CD4-positive, alpha-beta T cell (primary cell): ENCODE measurements around the gene KCNF1. TPM values are rescaled to one million over a fixed set of nuclear protein-coding genes. Genes with fewer than 3 reads are reported as not detected.

ENCODE experiments used
- ATAC-seq: fragments of 200-7000 bp; cut with Tn5 transposase; one replicate; pipeline ENCODE4 v1.10.0; 2022; ENCODE audit warnings: mild to moderate bottlenecking; ENCODE audit not compliant: poor library complexity
- CTCF ChIA-PET: fragments of 350-600 bp; sonication (Branson Sonifier 250); formaldehyde crosslinking; loops from one replicate; lab custom pipeline; 2021; ENCODE audit warnings: antibody characterized with exemption, inconsistent platforms; lab: Charles Lee
- POLR2A ChIA-PET: fragments of 350-600 bp; sonication (Branson Sonifier 250); formaldehyde crosslinking; loops from one replicate; lab custom pipeline; 2021; ENCODE audit warnings: antibody characterized with exemption, inconsistent platforms; lab: Charles Lee
- DNase-seq, 14 experiments: peaks; one replicate each; pipeline ENCODE4 v3.0.0-alpha.2; 2013 to 2020; ENCODE audit warnings: mixed read lengths in 2 of 14
- H3K27ac ChIP-seq, 2 donors: one replicate each; pipeline versions ENCODE4 v1.5.1 to v1.7.0; 2013; ENCODE audit warnings: low read length in 2 of 2, low read depth in 1 of 2, mild to moderate bottlenecking in 1 of 2
- H3K27me3 ChIP-seq, 2 experiments: 1 replicate in 1 of 2; 2 replicates in 1 of 2; pipeline versions ENCODE4 v1.6.1 to v1.7.0; 2013; ENCODE audit warnings: low read length in 2 of 2, control low read depth in 1 of 2, mild to moderate bottlenecking in 1 of 2, moderate library complexity in 1 of 2; ENCODE audit not compliant: insufficient read depth in 2 of 2, control insufficient read depth in 1 of 2
- H3K36me3 ChIP-seq: one replicate; pipeline ENCODE4 v1.6.1; 2013; ENCODE audit warnings: low read length, control low read depth; ENCODE audit not compliant: insufficient read depth
- H3K4me1 ChIP-seq: one replicate; pipeline ENCODE4 v1.6.1; 2013; ENCODE audit warnings: low read length, control low read depth; ENCODE audit not compliant: insufficient read depth
- H3K4me3 ChIP-seq: one replicate; pipeline ENCODE4 v1.5.1; 2013; ENCODE audit warnings: mild to moderate bottlenecking, low read length, moderate library complexity
- H3K9me3 ChIP-seq, 2 experiments: 1 replicate in 1 of 2; 2 replicates in 1 of 2; pipeline versions ENCODE4 v1.6.1 to v1.7.0; 2013; ENCODE audit warnings: low read length in 2 of 2, mild to moderate bottlenecking in 2 of 2, control low read depth in 1 of 2, moderate library complexity in 1 of 2; ENCODE audit not compliant: control insufficient read depth in 1 of 2, insufficient read depth in 1 of 2
- H3K27ac Mint-ChIP-seq: one replicate; pipeline ENCODE4 v1.8.0; 2020; ENCODE audit warnings: mixed read lengths
- H3K27me3 Mint-ChIP-seq: one replicate; pipeline ENCODE4 v1.8.0; 2021; ENCODE audit warnings: mixed read lengths
- H3K36me3 Mint-ChIP-seq: one replicate; pipeline ENCODE4 v1.8.0; 2021; ENCODE audit warnings: low read depth, mixed read lengths
- H3K4me1 Mint-ChIP-seq: one replicate; pipeline ENCODE4 v1.8.0; 2021; ENCODE audit warnings: low read depth, mixed read lengths
- H3K4me3 Mint-ChIP-seq: one replicate; pipeline ENCODE4 v1.8.0; 2020; ENCODE audit warnings: mild to moderate bottlenecking, mixed read lengths
- H3K9me3 Mint-ChIP-seq: one replicate; pipeline ENCODE4 v1.8.0; 2020; ENCODE audit warnings: mixed read lengths
- intact Hi-C, 2 experiments: fragments of 100-400 bp; cut with DNase I in 1 of 2; cut with micrococcal nuclease in 1 of 2; formaldehyde crosslinking; loops; one replicate each; pipeline versions ENCODE4 v1.15.1 to v1.9.0; 2023 to 2025; cut with DNase I, micrococcal nuclease
- total RNA-seq, 174 experiments: library from RNA in 2 of 174; stranded (reverse) in 2 of 174; gene quantifications; one replicate each; pipeline ENCODE4 v1.2.3 and lab custom pipeline; 2021 to 2026
- TF ChIP-seq, protein P1 (sequence below): fragments of 200-600 bp; IDR thresholded peaks from one replicate; pipeline ENCODE4 v1.8.0; 2022; ENCODE audit warnings: antibody characterized with exemption, mild to moderate bottlenecking

The KCNF1 gene
- total RNA-seq, 2 experiments from 2014 or later = not detected

- Mint-ChIP-seq H3K27me3 (peaks cover 45% of the 10 kb centered on the region), H3K9me3 (no peaks in the 10 kb centered on the region), H3K4me3 (no peak overlapping the region), H3K4me1 (no peaks in the 10 kb centered on the region), H3K27ac (no peak overlapping the region), H3K36me3 (no peaks in the 10 kb centered on the region)
- no peaks in the 10 kb centered on the region for H3K9me3 ChIP-seq
- intact Hi-C loops = no loop called here
- no peaks in the 10 kb centered on the region for H3K36me3 ChIP-seq
- no peak overlapping the region for H3K27ac ChIP-seq
- TF ChIP-seq, protein P1, sequence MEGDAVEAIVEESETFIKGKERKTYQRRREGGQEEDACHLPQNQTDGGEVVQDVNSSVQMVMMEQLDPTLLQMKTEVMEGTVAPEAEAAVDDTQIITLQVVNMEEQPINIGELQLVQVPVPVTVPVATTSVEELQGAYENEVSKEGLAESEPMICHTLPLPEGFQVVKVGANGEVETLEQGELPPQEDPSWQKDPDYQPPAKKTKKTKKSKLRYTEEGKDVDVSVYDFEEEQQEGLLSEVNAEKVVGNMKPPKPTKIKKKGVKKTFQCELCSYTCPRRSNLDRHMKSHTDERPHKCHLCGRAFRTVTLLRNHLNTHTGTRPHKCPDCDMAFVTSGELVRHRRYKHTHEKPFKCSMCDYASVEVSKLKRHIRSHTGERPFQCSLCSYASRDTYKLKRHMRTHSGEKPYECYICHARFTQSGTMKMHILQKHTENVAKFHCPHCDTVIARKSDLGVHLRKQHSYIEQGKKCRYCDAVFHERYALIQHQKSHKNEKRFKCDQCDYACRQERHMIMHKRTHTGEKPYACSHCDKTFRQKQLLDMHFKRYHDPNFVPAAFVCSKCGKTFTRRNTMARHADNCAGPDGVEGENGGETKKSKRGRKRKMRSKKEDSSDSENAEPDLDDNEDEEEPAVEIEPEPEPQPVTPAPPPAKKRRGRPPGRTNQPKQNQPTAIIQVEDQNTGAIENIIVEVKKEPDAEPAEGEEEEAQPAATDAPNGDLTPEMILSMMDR = no peak
- ChIA-PET CTCF (no interaction called here), POLR2A (no interaction called here)
- ATAC-seq (no peak), DNase-seq (no peak)
- no peaks in the 10 kb centered on the region for H3K4me1 ChIP-seq
- H3K27me3 ChIP-seq = peaks cover 3 to 4% of the 10 kb centered on the region in 2 experiments
- no peak overlapping the region for H3K4me3 ChIP-seq
Measured at GRCh38 chr2:10892316-10892715, 19.4 kb upstream of the KCNF1 start.

DNA sequence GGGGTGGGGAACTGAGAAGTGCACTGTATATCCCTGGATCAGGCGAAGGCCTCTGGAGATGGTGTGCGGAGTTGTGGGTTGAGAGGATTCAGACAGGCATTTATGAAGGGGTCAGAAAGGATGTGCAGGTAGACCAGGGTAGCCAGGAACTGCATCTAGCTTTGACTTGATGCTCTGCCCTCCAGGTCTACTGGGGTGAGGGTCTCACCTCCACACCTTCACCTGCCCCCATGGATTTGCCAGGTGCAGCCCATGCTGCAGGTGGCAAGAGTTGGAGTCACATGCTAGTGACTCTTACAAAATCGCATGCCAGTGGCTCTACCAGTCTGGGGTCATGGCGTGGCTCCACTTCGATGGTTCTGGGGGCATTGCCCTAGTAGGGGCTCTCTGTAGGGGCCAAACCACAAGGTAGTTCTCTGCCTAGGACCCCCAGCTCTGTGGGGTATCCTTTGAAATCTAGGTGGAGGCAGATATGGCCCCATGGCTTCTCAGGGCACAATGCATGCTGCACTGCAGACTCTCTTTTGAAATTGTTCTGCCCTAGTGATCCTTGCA lies 18.9 kb upstream of the KCNF1 start:
- Histone ChIP-seq H3K4me1 (no peaks in the 10 kb centered on the region), H3K36me3 (no peaks in the 10 kb centered on the region), H3K27me3 (peaks cover 3 to 4% of the 10 kb centered on the region in 2 experiments), H3K9me3 (no peaks in the 10 kb centered on the region), H3K4me3 (no peak overlapping the region), H3K27ac (no peak overlapping the region)
- CTCF ChIA-PET = no interaction called here
- Mint-ChIP-seq H3K4me3 (no peak overlapping the region), H3K27me3 (peaks cover 45% of the 10 kb centered on the region), H3K9me3 (no peaks in the 10 kb centered on the region), H3K4me1 (no peaks in the 10 kb centered on the region), H3K27ac (no peak overlapping the region), H3K36me3 (no peaks in the 10 kb centered on the region)
- TF ChIP-seq, protein P1 = no peak
- no peak for DNase-seq
- POLR2A ChIA-PET = no interaction called here
- intact Hi-C loops = no loop called here
- ATAC-seq = no peak

- H3K4me1 Mint-ChIP-seq = no peaks in the 10 kb centered on the region
- ChIA-PET CTCF (no interaction called here), POLR2A (no interaction called here)
Measured at GRCh38 chr2:10894264-10894935, 17.3 kb upstream of the KCNF1 start.

More at GRCh38 chr2:10894264-10894935, 17.3 kb upstream of the KCNF1 start:
- H3K27ac ChIP-seq = no peak overlapping the region
- H3K9me3 Mint-ChIP-seq = no peaks in the 10 kb centered on the region
- H3K27me3 ChIP-seq = peaks cover 3 to 4% of the 10 kb centered on the region in 2 experiments
- TF ChIP-seq, protein P1 = no peak
- no peak overlapping the region for H3K4me3 Mint-ChIP-seq
- no peaks in the 10 kb centered on the region for H3K36me3 Mint-ChIP-seq
- no peak overlapping the region for H3K27ac Mint-ChIP-seq
- H3K36me3 ChIP-seq = no peaks in the 10 kb centered on the region
- H3K4me1 ChIP-seq = no peaks in the 10 kb centered on the region
- intact Hi-C loops = no loop called here
- H3K27me3 Mint-ChIP-seq = peaks cover 40% of the 10 kb centered on the region
- H3K9me3 ChIP-seq = no peaks in the 10 kb centered on the region
- no peak overlapping the region for H3K4me3 ChIP-seq
- ATAC-seq (no peak), DNase-seq (no peak)
